Urinary bladder (tissue), 4 donors: ENCODE data around the gene BCL2L12. TPM values are rescaled to one million over a fixed set of nuclear protein-coding genes. Genes with fewer than 3 reads are reported as not detected.
"Not testable (repeated sequence)": the region's sequence is repeated elsewhere in the genome, so short reads cannot be mapped to it uniquely, and the experiment has no call there.

Experiments used
- DNase-seq: peaks from one replicate; pipeline ENCODE4 v3.0.0-alpha.2; 2015; ENCODE audit errors: extremely low spot score
- H3K27ac ChIP-seq: one replicate; pipeline ENCODE4 v1.5.1; 2013; ENCODE audit warnings: low read depth, mild to moderate bottlenecking, moderate library complexity
- H3K36me3 ChIP-seq: one replicate; pipeline ENCODE4 v1.6.1; 2013; ENCODE audit warnings: mild to moderate bottlenecking, moderate library complexity; ENCODE audit not compliant: insufficient read depth
- H3K4me1 ChIP-seq: one replicate; pipeline ENCODE4 v1.6.1; 2013; ENCODE audit warnings: mild to moderate bottlenecking, moderate library complexity; ENCODE audit not compliant: insufficient read depth
- H3K4me3 ChIP-seq: one replicate; pipeline ENCODE4 v1.5.1; 2013; ENCODE audit warnings: low read depth, low read length
- WGBS: extraction: QIAGEN DNeasy Blood & Tissue Kit; methylation state at CpG from one replicate; pipeline ENCODE4 v1.1.7; 2013; 5-methylcytosine and 5-hydroxymethylcytosine counted together
- polyA plus RNA-seq: library from polyadenylated mRNA; stranded (reverse); fragments of 200-250 nt; gene quantifications from one replicate; pipeline ENCODE4 v1.2.3, GENCODE V29; 2013
- total RNA-seq: library from RNA; depleted of rRNA; stranded (reverse); fragments of >200 nt; gene quantifications from one replicate; pipeline ENCODE4 v1.2.3, GENCODE V29; 2014
- donor health status: healthy with polysubstance abuse.
- donor health status: healthy.

Gene BCL2L12, protein sequence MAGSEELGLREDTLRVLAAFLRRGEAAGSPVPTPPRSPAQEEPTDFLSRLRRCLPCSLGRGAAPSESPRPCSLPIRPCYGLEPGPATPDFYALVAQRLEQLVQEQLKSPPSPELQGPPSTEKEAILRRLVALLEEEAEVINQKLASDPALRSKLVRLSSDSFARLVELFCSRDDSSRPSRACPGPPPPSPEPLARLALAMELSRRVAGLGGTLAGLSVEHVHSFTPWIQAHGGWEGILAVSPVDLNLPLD
- total RNA-seq = 3.1 TPM
- 23.6 TPM for polyA plus RNA-seq

DNA sequence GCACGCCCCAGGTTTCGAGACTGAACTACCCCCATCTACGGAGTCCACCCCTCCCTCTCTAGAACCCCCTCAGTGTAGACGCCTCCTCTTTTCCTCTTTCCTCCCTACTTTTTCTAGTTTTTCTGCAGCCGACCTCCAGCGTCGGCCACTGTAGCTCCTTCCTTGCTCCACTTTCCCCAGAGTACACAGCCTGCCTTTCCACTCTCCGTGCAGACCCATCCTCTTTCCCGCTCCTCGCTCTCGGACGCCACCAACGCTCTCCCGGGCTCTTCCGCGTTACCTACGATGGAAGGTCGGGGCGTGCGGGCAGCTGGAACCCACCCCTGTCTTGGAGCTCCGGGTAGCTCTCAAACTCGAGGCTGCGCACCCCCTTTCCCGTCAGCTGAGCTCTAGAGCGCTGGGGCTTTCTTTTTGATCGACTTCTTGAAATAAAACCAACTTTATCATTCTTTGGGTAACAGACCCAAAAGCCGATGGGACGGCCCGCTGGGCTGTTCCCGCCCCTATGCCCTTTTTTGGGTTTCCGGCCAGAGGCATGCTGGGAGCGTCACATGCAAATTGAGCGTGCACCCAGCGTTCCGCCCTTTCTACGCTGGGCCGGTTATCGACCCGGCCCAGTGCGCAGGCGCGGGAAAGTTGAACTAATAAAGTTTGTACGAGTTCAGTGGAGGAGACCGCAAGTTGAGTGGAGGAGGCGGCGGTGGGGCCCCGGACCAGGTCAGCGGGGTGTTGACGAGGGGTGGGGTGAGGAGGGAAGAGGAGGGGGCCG, at the start of gene BCL2L12, which contains the start of gene IRF3:
Gene BCL2L12, plus strand, starts transcription at position 583 of the 769 bp plus-strand sequence. CDS start 760 bp downstream, outside the sequence.
Gene IRF3, minus strand, starts transcription at position 507 of the 769 bp plus-strand sequence. CDS start 1,019 bp downstream, outside the sequence.
- Histone ChIP-seq H3K27ac (peak within 1 kb of the TSS; percentile 91), H3K4me3 (peak within 1 kb of the TSS; percentile 63), H3K4me1 (no peaks in the 10 kb centered on the region), H3K36me3 (peaks cover 2% of the 10 kb centered on the region)
- peak; percentile 95 for DNase-seq
- under 1% methylated on average over 50 of the region's 50 CpGs for WGBS

DNA sequence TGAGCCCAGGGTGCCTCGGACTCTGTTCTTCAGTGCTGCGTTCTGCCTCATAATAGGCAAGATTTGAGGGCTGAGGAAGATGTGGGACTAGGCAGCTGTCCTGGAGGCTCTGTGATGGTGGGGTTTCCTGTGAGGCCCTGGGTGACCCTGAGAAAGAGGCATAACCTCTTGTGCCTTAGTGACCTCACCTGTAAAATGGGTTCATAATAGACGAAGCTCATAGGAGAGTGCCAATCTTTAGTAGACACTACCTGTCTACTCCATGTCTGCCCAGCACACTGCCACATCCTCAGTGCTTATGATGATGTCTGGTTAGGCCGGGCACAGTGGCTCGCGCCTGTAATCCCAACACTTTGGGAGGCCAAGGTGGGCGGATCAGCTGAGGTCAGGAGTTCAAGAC, 49.2 kb upstream of the BCL2L12 start:
- 96% methylated on average over 7 of the region's 7 CpGs for WGBS
- Histone ChIP-seq H3K27ac (no peak overlapping the region), H3K36me3 (no peaks in the 10 kb centered on the region), H3K4me3 (no peak overlapping the region), H3K4me1 (no peaks in the 10 kb centered on the region)
- no peak for DNase-seq

DNA sequence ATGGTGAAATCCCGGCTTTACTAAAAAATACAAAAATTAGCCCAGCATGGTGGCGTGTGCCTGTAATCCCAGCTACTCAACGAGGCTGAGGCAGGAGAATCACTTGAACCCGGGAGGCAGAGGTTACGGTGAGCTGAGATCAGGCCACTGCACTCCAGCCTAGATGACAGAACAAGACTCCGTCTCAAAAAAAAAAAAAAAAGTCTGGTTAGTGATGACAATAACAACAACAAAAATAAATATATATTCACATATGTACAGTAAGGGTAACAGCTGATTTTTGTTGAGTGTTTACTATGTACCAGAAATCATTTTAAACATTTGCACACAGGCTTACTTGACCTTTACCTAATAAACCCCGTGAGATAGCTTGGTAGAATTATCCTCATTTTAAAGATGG, 48.8 kb upstream of the BCL2L12 start:
- Histone ChIP-seq H3K4me3 (no peak overlapping the region), H3K27ac (no peak overlapping the region), H3K4me1 (no peaks in the 10 kb centered on the region), H3K36me3 (no peaks in the 10 kb centered on the region)
- WGBS = 93% methylated on average over 7 of the region's 7 CpGs
- DNase-seq = no peak

DNA sequence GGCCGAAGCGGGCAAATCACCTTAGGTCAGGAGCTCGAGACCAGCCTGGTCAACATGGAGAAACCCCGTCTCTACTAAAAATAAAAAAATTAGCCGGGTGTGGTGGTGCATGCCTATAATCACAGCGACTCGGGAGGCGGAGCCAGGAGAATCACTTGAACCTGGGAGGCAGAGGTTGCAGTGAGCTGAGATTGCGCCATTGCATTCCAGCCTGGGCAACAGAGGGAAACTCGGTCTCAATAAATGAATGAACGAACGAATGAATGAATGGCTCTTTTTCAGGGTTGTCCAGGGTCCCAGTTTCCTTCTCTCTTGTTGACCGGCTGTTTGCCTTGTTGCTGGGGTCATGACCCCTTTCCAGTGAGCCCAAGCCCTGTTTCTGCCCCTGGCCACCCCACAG, 47.9 kb upstream of the BCL2L12 start:
- H3K4me1 ChIP-seq, H3K36me3 ChIP-seq, H3K27ac ChIP-seq, DNase-seq, H3K4me3 ChIP-seq: not testable (repeated sequence)
- WGBS = 92% methylated on average over 13 of the region's 13 CpGs

DNA sequence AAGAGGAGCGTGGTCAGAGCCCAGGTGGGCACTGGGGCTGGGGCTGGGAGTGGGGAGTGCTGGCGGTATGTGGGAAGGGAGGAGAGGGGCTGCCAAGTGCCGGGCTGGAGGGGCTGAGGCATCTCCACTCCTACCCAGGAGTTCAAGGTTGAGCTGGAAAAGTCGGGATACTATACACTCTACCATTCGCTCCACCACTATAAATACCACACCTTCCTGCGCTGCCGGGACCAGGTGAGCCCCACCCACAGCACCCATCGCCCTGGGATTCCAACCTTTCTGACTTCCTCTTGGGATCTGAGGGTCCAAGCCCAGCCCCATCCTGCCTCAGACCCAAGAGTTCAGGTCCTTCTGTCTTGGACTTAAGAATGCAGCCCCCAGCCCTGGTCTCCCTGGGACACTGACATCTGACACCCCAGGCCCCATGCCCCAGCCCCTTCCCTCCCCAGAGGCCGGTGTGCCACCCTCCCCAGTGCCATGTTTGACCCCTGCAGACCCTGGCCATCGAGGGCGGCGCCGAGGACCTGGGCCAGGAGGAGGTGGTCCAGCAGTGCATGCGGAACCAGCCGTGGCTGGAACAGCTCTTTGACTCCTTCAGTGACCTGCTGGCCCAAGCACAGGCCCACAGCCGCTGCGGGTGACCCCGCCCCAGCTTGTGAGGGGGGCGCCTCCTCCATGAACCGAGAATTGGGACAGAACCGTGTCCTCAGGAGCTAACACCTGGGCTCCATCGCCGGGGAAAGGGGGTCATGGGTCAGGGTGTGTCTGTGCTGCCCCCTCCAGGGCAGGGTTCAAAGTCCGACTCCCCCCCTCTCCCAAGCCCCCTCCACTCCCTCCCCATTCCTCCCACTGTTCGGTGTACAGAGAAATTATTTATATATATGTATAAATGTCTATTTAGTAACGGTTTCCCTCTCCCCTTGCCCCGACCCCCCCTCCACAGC, 40.5 kb upstream of the BCL2L12 start:
- H3K4me1 ChIP-seq = no peaks in the 10 kb centered on the region
- H3K4me3 ChIP-seq = no peak overlapping the region
- WGBS = 84% methylated on average over 27 of the region's 27 CpGs
- H3K36me3 ChIP-seq = no peaks in the 10 kb centered on the region
- no peak for DNase-seq
- no peak overlapping the region for H3K27ac ChIP-seq

DNA sequence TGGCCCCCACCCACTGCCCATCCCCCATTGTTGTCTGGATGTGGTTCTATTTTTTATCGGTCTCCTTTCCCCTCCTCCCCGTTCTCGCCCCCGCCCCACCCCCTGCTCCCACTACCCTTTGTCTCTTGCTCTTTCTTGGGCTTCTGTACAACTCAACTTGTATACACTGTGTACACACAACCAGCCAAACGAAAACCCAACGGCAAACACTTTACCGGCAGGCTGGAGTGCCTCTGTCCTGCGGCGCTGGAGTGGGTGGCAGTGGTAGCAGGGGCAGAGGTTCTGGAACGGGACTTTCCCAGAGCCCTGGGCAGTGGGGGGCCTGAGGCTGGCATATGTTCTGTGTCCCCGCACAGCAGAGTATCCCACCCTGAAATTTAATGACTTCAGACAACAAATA, 39.5 kb upstream of the BCL2L12 start:
- 85% methylated on average over 11 of the region's 11 CpGs for WGBS
- H3K4me1 ChIP-seq = no peaks in the 10 kb centered on the region
- no peak overlapping the region for H3K27ac ChIP-seq
- DNase-seq = no peak
- H3K4me3 ChIP-seq = no peak overlapping the region
- no peaks in the 10 kb centered on the region for H3K36me3 ChIP-seq

DNA sequence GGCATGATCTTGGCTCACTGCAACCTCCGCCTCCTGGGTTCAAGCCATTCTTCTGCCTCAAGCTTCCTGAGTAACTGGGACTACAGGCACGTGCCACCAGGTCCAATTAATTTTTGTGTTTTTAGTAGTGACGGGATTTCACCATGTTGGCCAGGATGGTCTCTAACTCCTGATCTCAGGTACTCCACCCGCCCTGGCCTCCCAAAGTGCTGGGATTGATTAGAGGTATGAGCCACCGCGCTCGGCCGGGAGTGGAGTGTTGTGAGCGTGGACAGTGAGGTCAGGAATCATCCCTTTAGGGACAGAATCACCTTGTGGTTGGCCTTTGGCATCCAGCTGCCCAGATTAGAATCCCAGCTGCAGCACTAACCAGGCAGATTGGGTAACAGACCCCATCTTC, 36.1 kb upstream of the BCL2L12 start:
- Histone ChIP-seq H3K4me3 (no peak overlapping the region), H3K27ac (no peak overlapping the region), H3K36me3 (no peaks in the 10 kb centered on the region), H3K4me1 (no peaks in the 10 kb centered on the region)
- 86% methylated on average over 9 of the region's 9 CpGs for WGBS
- no peak for DNase-seq

DNA sequence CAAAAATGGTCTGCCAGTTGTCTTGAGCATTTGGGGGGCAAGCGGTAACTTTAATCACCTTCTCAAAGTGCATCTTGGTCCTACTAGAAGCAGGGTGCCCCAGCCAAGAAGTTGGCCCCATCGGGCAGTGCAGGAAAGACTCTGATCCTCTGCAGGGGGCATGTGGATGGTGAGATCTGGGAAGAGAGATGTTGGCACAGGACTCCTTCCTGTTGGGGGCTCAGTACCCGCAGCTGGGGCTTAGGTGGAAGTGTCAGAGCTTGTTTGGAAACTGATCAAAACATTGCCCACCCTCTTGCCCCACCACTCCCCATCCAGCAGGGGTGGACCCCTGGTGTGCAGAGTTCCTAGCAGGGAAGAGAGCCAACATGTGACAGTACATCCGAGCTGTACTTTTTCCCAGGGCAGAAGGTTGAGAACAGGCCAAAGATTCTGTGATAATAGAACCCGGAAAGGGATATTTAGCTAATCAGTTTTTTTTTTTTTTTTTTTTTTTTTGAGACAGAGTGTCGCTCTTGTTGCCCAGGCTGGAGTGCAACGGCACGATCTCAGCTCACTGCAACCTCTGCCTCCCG, 34.6 kb upstream of the BCL2L12 start:
- no peak overlapping the region for H3K27ac ChIP-seq
- H3K36me3 ChIP-seq = no peaks in the 10 kb centered on the region
- H3K4me1 ChIP-seq = no peaks in the 10 kb centered on the region
- WGBS = 25% methylated on average over 9 of the region's 9 CpGs
- no peak for DNase-seq
- H3K4me3 ChIP-seq = no peak overlapping the region

DNA sequence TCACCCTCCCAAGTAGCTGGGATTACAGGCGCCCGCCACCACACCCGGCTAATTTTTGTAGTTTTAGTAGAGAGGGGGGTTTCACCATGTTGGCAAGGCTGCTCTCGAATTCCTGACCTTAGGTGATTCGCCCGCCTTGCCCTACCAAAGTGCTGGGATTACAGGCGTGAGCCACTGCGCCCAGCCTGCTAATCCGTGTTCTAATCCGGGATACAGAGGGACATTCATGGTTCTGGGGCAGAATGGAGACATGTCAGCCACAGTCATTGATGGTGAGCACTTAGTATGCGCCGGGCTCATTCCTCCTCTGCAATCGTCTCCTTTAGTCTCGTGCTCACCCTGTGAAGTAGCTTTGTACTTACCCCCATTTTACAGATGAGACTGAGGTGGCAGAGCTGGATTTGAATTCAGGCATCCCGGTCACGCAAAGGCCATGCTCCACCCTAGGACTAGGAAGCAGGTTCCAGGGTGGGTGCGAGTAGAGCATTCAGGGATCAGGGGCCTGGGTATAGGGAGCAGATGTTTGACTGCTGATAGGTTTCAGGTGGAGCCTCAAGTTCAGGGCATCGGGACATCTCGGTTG, 34.0 kb upstream of the BCL2L12 start:
- 85% methylated on average over 19 of the region's 19 CpGs for WGBS
- no peak overlapping the region for H3K27ac ChIP-seq
- no peaks in the 10 kb centered on the region for H3K4me1 ChIP-seq
- H3K4me3 ChIP-seq = no peak overlapping the region
- H3K36me3 ChIP-seq = no peaks in the 10 kb centered on the region
- DNase-seq = no peak

DNA sequence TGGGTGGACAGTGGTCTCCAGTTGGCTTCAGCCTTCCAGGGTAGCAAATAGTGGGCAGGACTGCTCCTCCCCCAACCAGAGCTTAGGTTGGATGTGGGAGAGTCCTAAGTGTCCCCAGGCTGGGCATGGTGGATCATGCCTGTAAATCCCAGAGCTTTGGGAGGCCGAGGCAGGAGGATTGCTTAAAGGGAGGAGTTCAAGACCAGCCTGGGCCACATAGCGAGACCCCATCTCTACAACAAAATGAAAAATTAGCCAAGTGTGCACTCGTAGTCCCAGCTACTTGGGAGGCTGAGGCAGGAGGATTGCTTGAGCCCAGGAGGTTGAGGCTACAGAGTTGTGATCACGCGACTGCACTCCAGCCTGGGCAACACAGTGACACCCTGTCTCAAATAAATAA, 33.2 kb upstream of the BCL2L12 start:
- Histone ChIP-seq H3K4me1 (no peaks in the 10 kb centered on the region), H3K36me3 (no peaks in the 10 kb centered on the region), H3K4me3 (no peak overlapping the region), H3K27ac (no peak overlapping the region)
- DNase-seq = no peak
- WGBS = 88% methylated on average over 5 of the region's 5 CpGs

DNA sequence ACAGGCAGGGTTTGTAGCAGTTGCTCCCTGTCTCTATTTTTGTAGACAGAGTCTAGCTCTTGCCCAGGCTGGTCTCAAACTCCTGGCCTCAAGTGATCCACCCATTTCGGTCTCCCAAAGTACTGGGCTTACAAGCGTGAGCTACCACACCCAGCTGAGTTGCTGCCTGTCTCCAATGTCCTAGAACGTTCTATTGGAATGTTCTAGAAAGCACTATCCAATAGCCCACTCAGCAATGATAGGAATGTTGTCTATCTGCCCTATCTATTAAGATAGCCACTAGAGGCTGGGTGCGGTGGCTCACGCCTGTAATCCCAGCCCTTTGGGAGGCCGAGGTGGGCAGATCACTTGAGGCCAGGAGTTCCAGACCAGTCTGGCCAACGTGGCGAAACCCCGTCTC, 32.5 kb upstream of the BCL2L12 start:
- H3K36me3 ChIP-seq, H3K4me1 ChIP-seq, H3K27ac ChIP-seq, DNase-seq, H3K4me3 ChIP-seq: not testable (repeated sequence)
- 70% methylated on average over 9 of the region's 9 CpGs for WGBS

DNA sequence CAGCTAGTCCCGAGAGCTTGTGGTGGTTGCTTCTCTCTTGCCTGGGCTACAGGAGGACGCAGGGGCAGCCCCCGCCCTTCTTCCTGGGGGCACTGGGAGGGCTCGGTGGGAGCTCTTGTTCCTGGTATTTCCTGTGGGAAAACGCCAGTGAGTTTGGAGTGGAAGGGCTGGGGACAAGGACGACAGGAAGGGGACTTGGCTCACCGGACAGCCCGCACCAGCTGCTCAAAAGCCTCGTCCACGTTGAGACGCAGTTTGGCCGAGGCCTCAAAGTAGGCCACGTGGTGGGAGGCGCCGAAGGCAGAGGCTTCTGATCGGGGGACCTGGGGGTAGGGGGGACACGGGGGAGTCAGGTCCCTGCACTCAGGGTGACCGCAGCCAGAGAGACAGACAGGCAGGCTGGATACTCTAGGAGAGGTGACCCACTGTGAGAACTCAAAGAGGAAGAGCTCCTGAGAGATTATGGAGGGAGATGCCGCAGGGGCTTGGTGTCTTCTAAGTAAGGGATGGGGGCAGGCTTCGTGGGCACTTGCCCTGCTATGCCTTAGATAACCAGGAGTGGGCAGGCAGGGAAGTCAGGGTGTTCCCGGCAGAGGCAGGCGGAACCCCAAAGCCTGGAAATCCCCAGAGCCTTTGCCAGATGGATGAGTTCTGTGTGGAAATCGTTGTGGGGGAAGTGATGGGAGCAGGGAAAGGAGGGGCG, 30.1 kb upstream of the BCL2L12 start:
- Histone ChIP-seq H3K4me1 (no peaks in the 10 kb centered on the region), H3K4me3 (no peak overlapping the region), H3K27ac (no peak overlapping the region), H3K36me3 (no peaks in the 10 kb centered on the region)
- 48% methylated on average over 24 of the region's 24 CpGs for WGBS
- DNase-seq = no peak
